Measurements from ENCODE around the gene CELA3B. TPM values are rescaled to one million over a fixed set of nuclear protein-coding genes. Genes with fewer than 3 reads are reported as not detected.

Gene CELA3B
- total RNA-seq, 5 donors from 2014 or later (not counting 1 experiment from before 2014, with no cell fraction given): 6.9 to 7.5 (median 7.3) TPM; not detected in 2

- peaks cover 0 to 4% of the 10 kb centered on the region in 2 donors for H3K36me3 ChIP-seq (ENCODE audit: control insufficient read depth in 2 of 2, extremely low read depth in 1 of 2, insufficient read depth in 1 of 2, low read length in 1 of 2)
- peak overlapping the region; percentile 95 to 96 for H3K27ac Mint-ChIP-seq
- H3K27me3 Mint-ChIP-seq: no peaks in the 10 kb centered on the region
- ATAC-seq (replicated peaks in 1 of 4) (peak; percentile 76 to 84 (median 81)), DNase-seq (peak; percentile 77 to 92 (median 86))
- CTCF ChIA-PET: interaction anchor here in 1 of 2 donors (0.6 to 3.9 kb wide), 6 partner anchors 13 to 67 kb away, joined by 3 to 46 read pairs (median 6); partner anchors contain the start of gene CDC42
- H3K36me3 Mint-ChIP-seq: peaks cover 3% of the 10 kb centered on the region
- H3K4me3 Mint-ChIP-seq: peak overlapping the region; percentile 90 to 95 (median 95)
- POLR2A ChIA-PET: interaction anchor here (0.5 to 3.0 kb wide), 9 partner anchors 9 to 243 kb away, joined by 3 to 84 read pairs (median 4); partner anchors contain the start of genes CDC42 (in 1 of the 2) and USP48 (in 1 of the 2)
- peaks cover 19 to 47% of the 10 kb centered on the region in 2 experiments for H3K4me1 ChIP-seq (ENCODE audit: control insufficient read depth in 1 of 2, extremely low read depth in 1 of 2, insufficient read depth in 2 of 2, low read length in 2 of 2)
- H3K9me3 Mint-ChIP-seq: no peaks in the 10 kb centered on the region
- peak overlapping the region; percentile 94 to 98 for H3K4me3 ChIP-seq (ENCODE audit: control insufficient read depth in 1 of 2, extremely low read depth in 1 of 2, low read length in 1 of 2)
- peak overlapping the region; percentile 99 for H3K27ac ChIP-seq (ENCODE audit: low read length)
- WGBS (ENCODE audit: insufficient coverage): 0% methylated on average over 16 of the region's 42 CpGs
- no peaks in the 10 kb centered on the region for H3K9me3 ChIP-seq
- no peaks in the 10 kb centered on the region for H3K27me3 ChIP-seq (replicated peaks in 1 of 2; ENCODE audit: control insufficient read depth in 2 of 2, extremely low read depth in 1 of 2, insufficient read depth in 2 of 2, low read length in 1 of 2)
- H3K4me1 Mint-ChIP-seq: peaks cover 51 to 68% (median 63%) of the 10 kb centered on the region in 3 donors
Measured at GRCh38 chr1:22025368-22026155, 48.7 kb downstream of the CELA3B start.

GRCh38 chr1:22026924-22027289 is 50.1 kb downstream of the CELA3B start:
- Histone ChIP-seq H3K27me3 (replicated peaks in 1 of 2; ENCODE audit: control insufficient read depth in 2 of 2, extremely low read depth in 1 of 2, insufficient read depth in 2 of 2, low read length in 1 of 2) (no peaks in the 10 kb centered on the region), H3K36me3 (ENCODE audit: control insufficient read depth in 2 of 2, extremely low read depth in 1 of 2, insufficient read depth in 1 of 2, low read length in 1 of 2) (peaks cover 0 to 9% of the 10 kb centered on the region in 2 donors), H3K9me3 (no peaks in the 10 kb centered on the region), H3K4me1 (ENCODE audit: control insufficient read depth in 1 of 2, extremely low read depth in 1 of 2, insufficient read depth in 2 of 2, low read length in 2 of 2) (peaks cover 28 to 56% of the 10 kb centered on the region in 2 experiments), H3K27ac (ENCODE audit: low read length) (peak overlapping the region; percentile 99), H3K4me3 (ENCODE audit: control insufficient read depth in 1 of 2, extremely low read depth in 1 of 2, low read length in 1 of 2) (no peak overlapping the region)
- H3K4me3 Mint-ChIP-seq: peak overlapping the region; percentile 90 to 95 (median 95)
- peak overlapping the region; percentile 95 to 96 for H3K27ac Mint-ChIP-seq
- DNase-seq: peak in 1 of 35 experiments; percentile 53
- no peak for ATAC-seq (replicated peaks in 1 of 4)
- H3K9me3 Mint-ChIP-seq: no peaks in the 10 kb centered on the region
- CTCF ChIA-PET: interaction anchor here in 1 of 2 donors (1.0 to 1.4 kb wide), 2 partner anchors 12 to 13 kb away, joined by 3 read pairs; no protein-coding TSS in a partner anchor
- 46% methylated on average over 3 of the region's 3 CpGs for WGBS (ENCODE audit: insufficient coverage)
- H3K27me3 Mint-ChIP-seq: no peaks in the 10 kb centered on the region
- peaks cover 61 to 76% (median 74%) of the 10 kb centered on the region in 3 donors for H3K4me1 Mint-ChIP-seq
- POLR2A ChIA-PET: no interaction called here
- peaks cover 3% of the 10 kb centered on the region for H3K36me3 Mint-ChIP-seq

GRCh38 chr1:22030057-22030456 is 53.2 kb downstream of the CELA3B start:
- ChIA-PET POLR2A (interaction anchor here (0.7 to 1.7 kb wide), 3 partner anchors 10 to 106 kb away, joined by 3 to 9 read pairs (median 7); no protein-coding TSS in a partner anchor), CTCF (interaction anchor here (0.7 to 1.2 kb wide), 2 partner anchors 25 to 91 kb away, joined by 4 to 6 read pairs; no protein-coding TSS in a partner anchor)
- H3K9me3 ChIP-seq: no peaks in the 10 kb centered on the region
- Mint-ChIP-seq H3K27me3 (no peaks in the 10 kb centered on the region), H3K9me3 (no peaks in the 10 kb centered on the region), H3K4me3 (peak overlapping the region in 1 of 3 donors; percentile 12), H3K36me3 (peaks cover 3% of the 10 kb centered on the region), H3K27ac (peak overlapping the region; percentile 57 to 81), H3K4me1 (peaks cover 52 to 62% (median 58%) of the 10 kb centered on the region in 3 donors)
- H3K36me3 ChIP-seq (ENCODE audit: control insufficient read depth in 2 of 2, extremely low read depth in 1 of 2, insufficient read depth in 1 of 2, low read length in 1 of 2): peaks cover 0 to 9% of the 10 kb centered on the region in 2 donors
- no peak overlapping the region for H3K4me3 ChIP-seq (ENCODE audit: control insufficient read depth in 1 of 2, extremely low read depth in 1 of 2, low read length in 1 of 2)
- peaks cover 25 to 37% of the 10 kb centered on the region in 2 experiments for H3K4me1 ChIP-seq (ENCODE audit: control insufficient read depth in 1 of 2, extremely low read depth in 1 of 2, insufficient read depth in 2 of 2, low read length in 2 of 2)
- no peak overlapping the region for H3K27ac ChIP-seq (ENCODE audit: low read length)
- WGBS (ENCODE audit: insufficient coverage): 85% methylated on average over 3 of the region's 4 CpGs
- no peak for DNase-seq
- no peak for ATAC-seq (replicated peaks in 1 of 4)
- no peaks in the 10 kb centered on the region for H3K27me3 ChIP-seq (replicated peaks in 1 of 2; ENCODE audit: control insufficient read depth in 2 of 2, extremely low read depth in 1 of 2, insufficient read depth in 2 of 2, low read length in 1 of 2)

GRCh38 chr1:22030473-22030872 is 53.7 kb downstream of the CELA3B start:
- Mint-ChIP-seq H3K4me3 (peak overlapping the region in 1 of 3 donors; percentile 12), H3K27ac (peak overlapping the region; percentile 57 to 81), H3K4me1 (peaks cover 51 to 62% (median 61%) of the 10 kb centered on the region in 3 donors), H3K9me3 (no peaks in the 10 kb centered on the region), H3K36me3 (peaks cover 3% of the 10 kb centered on the region), H3K27me3 (no peaks in the 10 kb centered on the region)
- no peaks in the 10 kb centered on the region for H3K27me3 ChIP-seq (replicated peaks in 1 of 2; ENCODE audit: control insufficient read depth in 2 of 2, extremely low read depth in 1 of 2, insufficient read depth in 2 of 2, low read length in 1 of 2)
- WGBS (ENCODE audit: insufficient coverage): 90% methylated on average over 3 of the region's 3 CpGs
- CTCF ChIA-PET: interaction anchor here (0.7 to 1.5 kb wide), 3 partner anchors 23 to 92 kb away, joined by 3 to 5 read pairs (median 4); no protein-coding TSS in a partner anchor
- POLR2A ChIA-PET: interaction anchor here in 1 of 2 donors (1.0 to 1.7 kb wide), 2 partner anchors 10 to 35 kb away, joined by 5 to 7 read pairs; no protein-coding TSS in a partner anchor
- H3K4me3 ChIP-seq (ENCODE audit: control insufficient read depth in 1 of 2, extremely low read depth in 1 of 2, low read length in 1 of 2): no peak overlapping the region
- no peak overlapping the region for H3K27ac ChIP-seq (ENCODE audit: low read length)
- DNase-seq: no peak
- H3K9me3 ChIP-seq: no peaks in the 10 kb centered on the region
- ATAC-seq (replicated peaks in 1 of 4): no peak
- H3K36me3 ChIP-seq (ENCODE audit: control insufficient read depth in 2 of 2, extremely low read depth in 1 of 2, insufficient read depth in 1 of 2, low read length in 1 of 2): peaks cover 0 to 9% of the 10 kb centered on the region in 2 donors
- H3K4me1 ChIP-seq (ENCODE audit: control insufficient read depth in 1 of 2, extremely low read depth in 1 of 2, insufficient read depth in 2 of 2, low read length in 2 of 2): peaks cover 29 to 36% of the 10 kb centered on the region in 2 experiments

GRCh38 chr1:22031214-22031962 is 54.6 kb downstream of the CELA3B start:
- ChIA-PET CTCF (interaction anchor here (1.1 to 1.5 kb wide), 3 partner anchors 9 to 27 kb away, joined by 5 read pairs; no protein-coding TSS in a partner anchor), POLR2A (interaction anchor here (0.5 to 1.7 kb wide), 5 partner anchors 9 to 69 kb away, joined by 5 to 8 read pairs (median 5); partner anchors contain the start of gene CDC42 (in 1 of the 2))
- peaks cover 3% of the 10 kb centered on the region for H3K36me3 Mint-ChIP-seq
- no peaks in the 10 kb centered on the region for H3K27me3 Mint-ChIP-seq
- peak overlapping the region; percentile 58 for H3K27ac ChIP-seq (ENCODE audit: low read length)
- peaks cover 0 to 9% of the 10 kb centered on the region in 2 donors for H3K36me3 ChIP-seq (ENCODE audit: control insufficient read depth in 2 of 2, extremely low read depth in 1 of 2, insufficient read depth in 1 of 2, low read length in 1 of 2)
- H3K4me1 Mint-ChIP-seq: peaks cover 43 to 56% (median 55%) of the 10 kb centered on the region in 3 donors
- peaks cover 29 to 30% of the 10 kb centered on the region in 2 experiments for H3K4me1 ChIP-seq (ENCODE audit: control insufficient read depth in 1 of 2, extremely low read depth in 1 of 2, insufficient read depth in 2 of 2, low read length in 2 of 2)
- H3K4me3 Mint-ChIP-seq: peak overlapping the region; percentile 48 to 72 (median 55)
- DNase-seq (peak in 30 of 35 experiments; percentile 20 to 80 (median 44)), ATAC-seq (replicated peaks in 1 of 4) (peak; percentile 85 to 92 (median 91))
- H3K27ac Mint-ChIP-seq: peak overlapping the region; percentile 88 to 92
- no peaks in the 10 kb centered on the region for H3K9me3 Mint-ChIP-seq
- WGBS (ENCODE audit: insufficient coverage): 48% methylated on average over 6 of the region's 8 CpGs
- no peaks in the 10 kb centered on the region for H3K27me3 ChIP-seq (replicated peaks in 1 of 2; ENCODE audit: control insufficient read depth in 2 of 2, extremely low read depth in 1 of 2, insufficient read depth in 2 of 2, low read length in 1 of 2)
- peak overlapping the region in 1 of 2 donors; percentile 35 for H3K4me3 ChIP-seq (ENCODE audit: control insufficient read depth in 1 of 2, extremely low read depth in 1 of 2, low read length in 1 of 2)
- no peaks in the 10 kb centered on the region for H3K9me3 ChIP-seq
